Naive thymus-derived CD4-positive, alpha-beta T cell (primary cell): Measurements from ENCODE around the gene ENHO. TPM values are rescaled to one million over a fixed set of nuclear protein-coding genes. Genes with fewer than 3 reads are reported as not detected.

ENCODE experiments used
- ATAC-seq: fragments of 150-1000 bp; cut with Tn5 transposase; 2 replicates; pipeline ENCODE4 v1.10.0; 2021; ENCODE audit warnings: mild to moderate bottlenecking, moderate library complexity
- CTCF ChIA-PET: fragments of 350-600 bp; sonication (Branson Sonifier 250); formaldehyde crosslinking; loops from one replicate; lab custom pipeline; 2021; ENCODE audit warnings: antibody characterized with exemption; lab: Charles Lee
- POLR2A ChIA-PET: fragments of 350-600 bp; sonication (Branson Sonifier 250); formaldehyde crosslinking; loops from one replicate; lab custom pipeline; 2021; ENCODE audit warnings: antibody characterized with exemption, inconsistent platforms; lab: Charles Lee
- DNase-seq, 9 donors: peaks; one replicate each; pipeline versions ENCODE4 v3.0.0 to v3.0.0-alpha.2; 2020 to 2022; ENCODE audit warnings: mixed read lengths in 1 of 9
- H3K27ac ChIP-seq: one replicate; pipeline ENCODE4 v1.7.0; 2013; ENCODE audit warnings: mild to moderate bottlenecking, low read depth, low read length, moderate library complexity
- H3K27me3 ChIP-seq, 2 donors: one replicate each; pipeline ENCODE4 v1.7.0; 2013; ENCODE audit warnings: low read length in 2 of 2, mild to moderate bottlenecking in 2 of 2, moderate library complexity in 2 of 2; ENCODE audit not compliant: control insufficient read depth in 2 of 2, insufficient read depth in 2 of 2
- H3K36me3 ChIP-seq, 3 experiments: 1 replicate in 2 of 3; 2 replicates in 1 of 3; pipeline ENCODE4 v1.7.0; 2013; ENCODE audit warnings: low read length in 3 of 3, mild to moderate bottlenecking in 3 of 3, moderate library complexity in 1 of 3; ENCODE audit not compliant: insufficient read depth in 3 of 3, control insufficient read depth in 2 of 3
- H3K4me1 ChIP-seq, 2 donors: one replicate each; pipeline ENCODE4 v1.7.0; 2013; ENCODE audit warnings: low read length in 2 of 2, mild to moderate bottlenecking in 2 of 2, moderate library complexity in 1 of 2; ENCODE audit not compliant: control insufficient read depth in 2 of 2, insufficient read depth in 2 of 2
- H3K4me3 ChIP-seq: 2 replicates; pipeline ENCODE4 v1.7.0; 2013; ENCODE audit warnings: mild to moderate bottlenecking, low read length
- H3K9me3 ChIP-seq, 3 experiments: 1 replicate in 2 of 3; 2 replicates in 1 of 3; pipeline ENCODE4 v1.7.0; 2013; ENCODE audit warnings: low read length in 3 of 3; ENCODE audit not compliant: control insufficient read depth in 2 of 3
- H3K27ac Mint-ChIP-seq, 9 donors: one replicate each; pipeline ENCODE4 v1.8.0; 2020 to 2022; ENCODE audit warnings: mixed read lengths in 9 of 9, mild to moderate bottlenecking in 8 of 9, moderate library complexity in 5 of 9, inconsistent platforms in 2 of 9
- H3K27me3 Mint-ChIP-seq, 5 donors: one replicate each; pipeline ENCODE4 v1.8.0; 2021 to 2022; ENCODE audit warnings: mixed read lengths in 5 of 5, mild to moderate bottlenecking in 1 of 5
- H3K36me3 Mint-ChIP-seq, 5 donors: one replicate each; pipeline ENCODE4 v1.8.0; 2020 to 2022; ENCODE audit warnings: mixed read lengths in 5 of 5, mild to moderate bottlenecking in 3 of 5, inconsistent platforms in 1 of 5
- H3K4me1 Mint-ChIP-seq, 7 donors: one replicate each; pipeline ENCODE4 v1.8.0; 2020 to 2022; ENCODE audit warnings: mixed read lengths in 7 of 7, mild to moderate bottlenecking in 3 of 7, inconsistent platforms in 1 of 7
- H3K4me3 Mint-ChIP-seq, 10 donors: one replicate each; pipeline ENCODE4 v1.8.0; 2020 to 2022; ENCODE audit warnings: mild to moderate bottlenecking in 10 of 10, mixed read lengths in 10 of 10, moderate library complexity in 6 of 10, inconsistent platforms in 2 of 10
- H3K9me3 Mint-ChIP-seq, 11 donors: one replicate each; pipeline ENCODE4 v1.8.0; 2020 to 2022; ENCODE audit warnings: mixed read lengths in 11 of 11, mild to moderate bottlenecking in 4 of 11, inconsistent platforms in 1 of 11, moderate library complexity in 1 of 11
- intact Hi-C, 2 donors: fragments of 100-400 bp; cut with micrococcal nuclease; formaldehyde crosslinking; loops; one replicate each; pipeline ENCODE4 v1.15.1; 2023
- polyA plus RNA-seq, 2 donors: library from polyadenylated mRNA; unstranded; fragments of 300-500 nt; fragmentation: Illumina TruSeq; gene quantifications; one replicate each; pipeline ENCODE4 v1.2.3, GENCODE V29; 2021
- total RNA-seq, 6 experiments: library from RNA in 5 of 6; stranded (reverse) in 5 of 6; gene quantifications; 1 replicate in 5 of 6; 2 replicates in 1 of 6; pipeline ENCODE4 v1.2.3 and lab custom pipeline; 2021 to 2026

The ENHO gene
- total and polyA plus RNA-seq, 7 experiments from 2014 or later: 0.21 to 1.9 (median 0.56) TPM; not detected in 4

GRCh38 chr9:34552606-34552981 is 29.8 kb upstream of the ENHO start:
- POLR2A ChIA-PET: no interaction called here
- intact Hi-C loops: no loop called here
- Histone ChIP-seq H3K36me3 (no peaks in the 10 kb centered on the region), H3K9me3 (no peaks in the 10 kb centered on the region), H3K27ac (no peak overlapping the region), H3K27me3 (no peaks in the 10 kb centered on the region), H3K4me3 (no peak overlapping the region), H3K4me1 (no peaks in the 10 kb centered on the region)
- Mint-ChIP-seq H3K4me3 (no peak overlapping the region), H3K27me3 (peaks cover 2 to 21% (median 14%) of the 10 kb centered on the region in 5 donors), H3K4me1 (peaks cover 0 to 7% (median 0%) of the 10 kb centered on the region in 7 donors), H3K36me3 (no peaks in the 10 kb centered on the region), H3K9me3 (no peaks in the 10 kb centered on the region), H3K27ac (no peak overlapping the region)
- CTCF ChIA-PET: no interaction called here
- DNase-seq: no peak
- ATAC-seq: no peak

- CTCF ChIA-PET: interaction anchor here (0.5 kb wide), 1 partner anchor 672 kb away, joined by 4 read pairs; no protein-coding TSS in a partner anchor
- Histone ChIP-seq H3K4me3 (no peak overlapping the region), H3K9me3 (no peaks in the 10 kb centered on the region), H3K27ac (no peak overlapping the region), H3K4me1 (no peaks in the 10 kb centered on the region), H3K27me3 (no peaks in the 10 kb centered on the region), H3K36me3 (no peaks in the 10 kb centered on the region)
- Mint-ChIP-seq H3K4me1 (peaks cover 0 to 8% (median 0%) of the 10 kb centered on the region in 7 donors), H3K9me3 (no peaks in the 10 kb centered on the region), H3K36me3 (no peaks in the 10 kb centered on the region), H3K4me3 (no peak overlapping the region), H3K27me3 (peaks cover under 1 to 24% (median 10%) of the 10 kb centered on the region in 5 donors), H3K27ac (no peak overlapping the region)
- POLR2A ChIA-PET: no interaction called here
- intact Hi-C loops: no loop called here
- DNase-seq (no peak), ATAC-seq (no peak)
These were observed 29.2 kb upstream of the ENHO start for GRCh38 chr9:34551751-34552605.

GRCh38 chr9:34550681-34551270 is 28.0 kb upstream of the ENHO start:
- Histone ChIP-seq H3K9me3 (no peaks in the 10 kb centered on the region), H3K4me3 (no peak overlapping the region), H3K27ac (no peak overlapping the region), H3K36me3 (no peaks in the 10 kb centered on the region), H3K4me1 (no peaks in the 10 kb centered on the region), H3K27me3 (no peaks in the 10 kb centered on the region)
- Mint-ChIP-seq H3K36me3 (no peaks in the 10 kb centered on the region), H3K4me1 (peaks cover 0 to 10% (median 0%) of the 10 kb centered on the region in 7 donors), H3K27ac (no peak overlapping the region), H3K27me3 (peaks cover 2 to 33% (median 10%) of the 10 kb centered on the region in 5 donors), H3K4me3 (no peak overlapping the region), H3K9me3 (peaks cover 0 to 3% (median 0%) of the 10 kb centered on the region in 11 donors)
- ATAC-seq (no peak), DNase-seq (no peak)
- intact Hi-C loops: no loop called here
- CTCF ChIA-PET: interaction anchor here (0.6 kb wide), 1 partner anchor 83 kb away, joined by 4 read pairs; no protein-coding TSS in a partner anchor
- POLR2A ChIA-PET: no interaction called here

- Histone ChIP-seq H3K4me1 (no peaks in the 10 kb centered on the region), H3K4me3 (no peak overlapping the region), H3K9me3 (no peaks in the 10 kb centered on the region), H3K36me3 (no peaks in the 10 kb centered on the region), H3K27ac (no peak overlapping the region), H3K27me3 (no peaks in the 10 kb centered on the region)
- intact Hi-C loops: no loop called here
- Mint-ChIP-seq H3K4me1 (peaks cover 0 to 10% (median 0%) of the 10 kb centered on the region in 7 donors), H3K36me3 (no peaks in the 10 kb centered on the region), H3K27ac (no peak overlapping the region), H3K9me3 (peaks cover 0 to 3% (median 0%) of the 10 kb centered on the region in 11 donors), H3K27me3 (peaks cover 6 to 37% (median 12%) of the 10 kb centered on the region in 5 donors), H3K4me3 (no peak overlapping the region)
- CTCF ChIA-PET: interaction anchor here (0.6 kb wide), 1 partner anchor 84 kb away, joined by 4 read pairs; no protein-coding TSS in a partner anchor
- POLR2A ChIA-PET: no interaction called here
- DNase-seq (no peak), ATAC-seq (no peak)
These were observed 27.4 kb upstream of the ENHO start for GRCh38 chr9:34550016-34550680.

- H3K36me3 ChIP-seq: no peaks in the 10 kb centered on the region
- Mint-ChIP-seq H3K27me3 (peaks cover 7 to 32% (median 12%) of the 10 kb centered on the region in 5 donors), H3K4me1 (peaks cover 0 to 10% (median 0%) of the 10 kb centered on the region in 7 donors), H3K36me3 (no peaks in the 10 kb centered on the region), H3K9me3 (peaks cover 0 to 3% (median 0%) of the 10 kb centered on the region in 11 donors), H3K27ac (no peak overlapping the region), H3K4me3 (no peak overlapping the region)
- H3K4me1 ChIP-seq: no peaks in the 10 kb centered on the region
- no peaks in the 10 kb centered on the region for H3K27me3 ChIP-seq
- POLR2A ChIA-PET: no interaction called here
- ATAC-seq (no peak), DNase-seq (no peak)
- intact Hi-C loops: no loop called here
- no peaks in the 10 kb centered on the region for H3K9me3 ChIP-seq
- H3K4me3 ChIP-seq: no peak overlapping the region
- CTCF ChIA-PET: no interaction called here
- H3K27ac ChIP-seq: no peak overlapping the region
These were observed 26.6 kb upstream of the ENHO start for GRCh38 chr9:34549407-34549732.

- Histone ChIP-seq H3K27me3 (no peaks in the 10 kb centered on the region), H3K4me1 (no peaks in the 10 kb centered on the region), H3K27ac (no peak overlapping the region), H3K36me3 (no peaks in the 10 kb centered on the region), H3K9me3 (no peaks in the 10 kb centered on the region), H3K4me3 (no peak overlapping the region)
- ATAC-seq (peak; percentile 48), DNase-seq (peak in 1 of 9 donors; percentile 38)
- Mint-ChIP-seq H3K9me3 (peaks cover 0 to 3% (median 0%) of the 10 kb centered on the region in 11 donors), H3K36me3 (no peaks in the 10 kb centered on the region), H3K27ac (no peak overlapping the region), H3K4me1 (peaks cover 0 to 10% (median 0%) of the 10 kb centered on the region in 7 donors), H3K27me3 (peaks cover 7 to 30% (median 12%) of the 10 kb centered on the region in 5 donors), H3K4me3 (no peak overlapping the region)
- POLR2A ChIA-PET: no interaction called here
- CTCF ChIA-PET: interaction anchor here (0.6 to 1.4 kb wide), 3 partner anchors 11 to 86 kb away, joined by 3 read pairs; no protein-coding TSS in a partner anchor
- intact Hi-C loops: loop anchor here (1.0 kb wide), 4 partner anchors 43 to 111 kb away; no protein-coding TSS in a partner anchor
These were observed 25.3 kb upstream of the ENHO start for GRCh38 chr9:34547960-34548611.
